GM21619 (cell line): Measurements from ENCODE around the gene CTU1.

Experiments
- ATAC-seq: cut with Tn5 transposase; IDR thresholded peaks from one replicate; pipeline ENCODE4 v1.9.1; 2021; ENCODE audit not compliant: unreplicated experiment

CTU1 gene

GRCh38 chr19:51083783-51084182, 24.4 kb downstream of the CTU1 start:
- ATAC-seq = no peak

- ATAC-seq = no peak
Observed at GRCh38 chr19:51083181-51083580, 25.0 kb downstream of the CTU1 start.

- ATAC-seq = no peak
Observed at GRCh38 chr19:51082611-51083010, 25.6 kb downstream of the CTU1 start, which contains the start of gene KLK14. Gene KLK14, minus strand, starts transcription at chr19:51082887. Its CDS starts 273 bp downstream, at chr19:51082614.

GRCh38 chr19:51081476-51081875, 26.7 kb downstream of the CTU1 start:
- ATAC-seq = no peak

GRCh38 chr19:51079481-51080110, 28.6 kb downstream of the CTU1 start:
- no peak for ATAC-seq

GRCh38 chr19:51078731-51079130, 29.5 kb downstream of the CTU1 start:
- ATAC-seq = no peak

GRCh38 chr19:51078104-51078503, 30.1 kb downstream of the CTU1 start:
- no peak for ATAC-seq

GRCh38 chr19:51076631-51077213, 31.5 kb downstream of the CTU1 start:
- ATAC-seq = no peak

GRCh38 chr19:51075998-51076397, 32.2 kb downstream of the CTU1 start:
- no peak for ATAC-seq

- no peak for ATAC-seq
Observed at GRCh38 chr19:51071095-51071405, 37.2 kb downstream of the CTU1 start.

- ATAC-seq = no peak
Observed at GRCh38 chr19:51070334-51071094, 37.7 kb downstream of the CTU1 start.

- ATAC-seq = no peak
Observed at GRCh38 chr19:51066393-51067186, 41.6 kb downstream of the CTU1 start.

GRCh38 chr19:51065221-51065960, 42.8 kb downstream of the CTU1 start:
- ATAC-seq = no peak

GRCh38 chr19:51064534-51065220, 43.5 kb downstream of the CTU1 start, which contains the start of gene KLK13:
Gene KLK13, minus strand, starts transcription at chr19:51065092. Its CDS starts 25 bp downstream, at chr19:51065067.
- no peak for ATAC-seq

GRCh38 chr19:51063664-51064063, 44.5 kb downstream of the CTU1 start:
- ATAC-seq = no peak

GRCh38 chr19:51060973-51061372, 47.2 kb downstream of the CTU1 start:
- ATAC-seq = no peak

GRCh38 chr19:51060336-51060735, 47.9 kb downstream of the CTU1 start:
- no peak for ATAC-seq

GRCh38 chr19:51059715-51060114, 48.5 kb downstream of the CTU1 start:
- no peak for ATAC-seq

- ATAC-seq = no peak
Observed at GRCh38 chr19:51055866-51056265, 52.3 kb downstream of the CTU1 start.
